ENCODE data around the gene GPS1. TPM values are rescaled to one million over a fixed set of nuclear protein-coding genes. Genes with fewer than 3 reads are reported as not detected.

Gene GPS1
- total RNA-seq, 1 experiment from 2014 or later = 295 TPM

GRCh38 chr17:82050152-82050760 lies 1.4 kb upstream of the GPS1 start:
- DNase-seq (ENCODE audit: low read depth, low spot score) = no peak
- in situ Hi-C loops (cut with HindIII; ENCODE audit: low pct_unique_long_range_greater_than_20kb, low sequenced_read_pairs) = loop anchor here (10.0 kb wide), 1 partner anchor 155 kb away; no protein-coding TSS in a partner anchor

- in situ Hi-C loops (cut with HindIII; ENCODE audit: low pct_unique_long_range_greater_than_20kb, low sequenced_read_pairs) = loop anchor here (10.0 kb wide), 1 partner anchor 154 kb away; no protein-coding TSS in a partner anchor
- DNase-seq (ENCODE audit: low read depth, low spot score) = no peak
Observed at GRCh38 chr17:82050761-82051641, 697 bp upstream of the GPS1 start.

DNA sequence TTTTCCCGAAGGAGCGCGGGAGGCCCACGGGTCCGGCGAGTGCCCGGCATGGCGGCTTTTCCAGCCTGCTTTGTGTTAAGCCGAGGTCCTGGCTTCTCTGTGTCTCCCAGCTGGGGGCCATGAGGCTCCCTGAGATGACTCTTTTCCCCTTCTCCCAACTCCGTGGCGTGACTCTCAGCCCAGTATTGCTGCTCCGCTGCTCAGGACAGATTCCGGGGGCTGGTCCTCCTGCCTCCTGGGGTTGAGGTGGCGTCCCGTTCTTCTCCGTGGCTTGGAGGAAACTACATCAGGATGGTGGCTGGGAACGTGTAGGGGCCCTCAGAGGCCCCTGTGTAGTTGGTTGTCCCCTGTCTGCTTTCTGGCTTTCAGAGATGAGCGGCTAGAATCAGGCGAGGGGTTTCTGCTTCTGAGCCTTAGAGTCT lies 951 bp downstream of the GPS1 start:
- no peak for DNase-seq (ENCODE audit: low read depth, low spot score)
- in situ Hi-C loops (cut with HindIII; ENCODE audit: low pct_unique_long_range_greater_than_20kb, low sequenced_read_pairs) = loop anchor here (10.0 kb wide), 1 partner anchor 152 kb away; no protein-coding TSS in a partner anchor

DNA sequence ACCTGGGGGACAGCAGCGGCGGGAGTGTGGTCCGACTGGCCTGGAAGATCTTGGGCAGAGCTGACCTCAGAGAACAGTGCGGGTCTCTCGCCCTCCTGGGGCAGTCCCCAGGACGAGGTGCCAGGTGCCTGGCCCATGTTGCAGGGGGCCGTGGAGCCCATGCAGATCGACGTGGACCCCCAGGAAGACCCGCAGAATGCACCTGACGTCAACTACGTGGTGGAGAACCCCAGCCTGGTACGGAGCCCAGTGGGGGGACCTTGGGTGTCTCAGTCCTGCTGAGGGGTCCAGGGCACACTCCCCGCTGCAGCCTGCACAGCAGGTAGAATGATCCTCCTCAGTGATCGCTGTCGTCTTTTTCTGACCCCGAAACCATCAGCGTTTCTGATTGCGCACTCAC lies 1.4 kb downstream of the GPS1 start:
- in situ Hi-C loops (cut with HindIII; ENCODE audit: low pct_unique_long_range_greater_than_20kb, low sequenced_read_pairs) = loop anchor here (10.0 kb wide), 1 partner anchor 152 kb away; no protein-coding TSS in a partner anchor
- no peak for DNase-seq (ENCODE audit: low read depth, low spot score)

- DNase-seq (ENCODE audit: low read depth, low spot score) = no peak
- in situ Hi-C loops (cut with HindIII; ENCODE audit: low pct_unique_long_range_greater_than_20kb, low sequenced_read_pairs) = loop anchor here (10.0 kb wide), 1 partner anchor 151 kb away; no protein-coding TSS in a partner anchor
Observed at GRCh38 chr17:82053556-82054263, 2.0 kb downstream of the GPS1 start.

- in situ Hi-C loops (cut with HindIII; ENCODE audit: low pct_unique_long_range_greater_than_20kb, low sequenced_read_pairs) = loop anchor here (10.0 kb wide), 1 partner anchor 150 kb away; no protein-coding TSS in a partner anchor
- DNase-seq (ENCODE audit: low read depth, low spot score) = no peak
Observed at GRCh38 chr17:82054351-82055022, 2.8 kb downstream of the GPS1 start.

GRCh38 chr17:82055023-82055964 lies 3.6 kb downstream of the GPS1 start:
- no peak for DNase-seq (ENCODE audit: low read depth, low spot score)
- in situ Hi-C loops (cut with HindIII; ENCODE audit: low pct_unique_long_range_greater_than_20kb, low sequenced_read_pairs) = loop anchor here (10.0 kb wide), 1 partner anchor 150 kb away; no protein-coding TSS in a partner anchor

GRCh38 chr17:82055965-82056728 lies 4.4 kb downstream of the GPS1 start:
- no peak for DNase-seq (ENCODE audit: low read depth, low spot score)
- in situ Hi-C loops (cut with HindIII; ENCODE audit: low pct_unique_long_range_greater_than_20kb, low sequenced_read_pairs) = loop anchor here (10.0 kb wide), 1 partner anchor 149 kb away; no protein-coding TSS in a partner anchor

DNA sequence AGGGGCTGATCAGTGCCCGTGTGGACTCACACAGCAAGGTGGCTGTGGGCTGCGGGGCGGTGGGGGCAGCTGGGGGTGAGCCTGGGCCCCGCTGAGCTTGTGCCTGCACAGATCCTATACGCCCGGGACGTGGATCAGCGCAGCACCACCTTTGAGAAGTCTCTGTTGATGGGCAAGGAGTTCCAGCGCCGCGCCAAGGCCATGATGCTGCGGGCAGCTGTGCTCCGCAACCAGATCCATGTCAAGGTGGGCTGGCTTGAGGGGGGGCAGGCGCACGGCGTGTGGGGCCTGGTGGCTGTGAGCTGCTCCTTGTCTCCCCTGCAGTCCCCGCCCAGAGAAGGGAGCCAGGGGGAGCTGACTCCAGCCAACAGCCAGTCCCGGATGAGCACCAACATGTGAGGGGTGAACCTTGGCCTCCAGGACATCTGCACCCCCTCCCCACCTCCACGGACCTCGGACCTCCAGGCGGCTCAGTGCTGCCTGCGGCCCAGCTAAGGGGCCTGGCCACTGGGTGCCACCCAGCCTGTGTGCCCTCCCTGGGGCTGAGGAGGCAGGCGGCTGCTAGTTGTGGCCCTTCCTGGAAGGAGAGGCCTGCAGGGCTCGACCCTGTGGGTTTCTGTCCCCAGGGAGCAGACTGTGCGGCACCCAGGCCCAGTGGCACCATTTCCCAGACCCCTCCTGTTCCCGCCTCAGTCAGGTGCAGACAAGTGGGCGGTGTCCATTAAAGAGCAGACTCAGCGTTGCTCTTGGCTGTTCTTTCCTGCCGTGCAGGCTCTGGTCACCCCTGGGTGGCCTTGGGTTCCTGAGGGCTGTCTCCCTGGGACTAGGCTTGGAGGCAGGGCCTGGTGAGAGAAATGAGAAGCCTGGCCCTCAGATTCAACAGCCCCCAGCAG lies 5.3 kb downstream of the GPS1 start:
- no peak for DNase-seq (ENCODE audit: low read depth, low spot score)
- in situ Hi-C loops (cut with HindIII; ENCODE audit: low pct_unique_long_range_greater_than_20kb, low sequenced_read_pairs) = loop anchor here (10.0 kb wide), 1 partner anchor 148 kb away; no protein-coding TSS in a partner anchor

DNA sequence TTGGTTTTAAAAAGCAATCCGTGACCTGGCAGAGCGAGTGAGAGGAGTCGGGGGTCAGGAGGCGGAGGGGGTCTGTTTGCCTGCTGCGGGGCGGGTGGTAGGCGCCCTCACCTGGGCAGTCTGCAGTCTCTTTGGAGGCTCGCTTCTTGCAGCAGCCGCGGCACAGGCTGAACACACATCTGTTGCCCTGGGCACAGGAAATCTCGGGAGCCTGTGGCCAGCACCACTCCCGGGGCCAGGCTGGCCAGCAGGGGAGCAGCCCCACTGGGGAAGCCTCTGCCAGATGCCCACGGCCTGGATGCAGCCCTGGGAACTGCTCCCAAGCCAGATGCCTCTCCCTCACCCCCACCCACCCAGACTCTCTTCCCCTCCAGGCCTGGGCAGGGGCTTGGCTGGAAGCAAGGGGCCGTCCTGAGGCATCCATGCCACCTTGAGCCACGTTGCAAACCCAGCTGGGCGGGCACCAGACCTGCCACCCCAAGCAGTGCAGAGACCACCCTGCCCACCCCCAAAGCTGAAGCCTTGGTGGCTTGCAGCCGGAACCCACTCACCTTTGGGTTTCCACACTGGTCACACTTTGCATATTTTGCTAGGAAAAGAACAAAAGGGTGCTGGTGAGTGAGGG lies 6.6 kb downstream of the GPS1 start:
- no peak for DNase-seq (ENCODE audit: low read depth, low spot score)
- in situ Hi-C loops (cut with HindIII; ENCODE audit: low pct_unique_long_range_greater_than_20kb, low sequenced_read_pairs) = loop anchor here (10.0 kb wide), 1 partner anchor 146 kb away; no protein-coding TSS in a partner anchor

DNA sequence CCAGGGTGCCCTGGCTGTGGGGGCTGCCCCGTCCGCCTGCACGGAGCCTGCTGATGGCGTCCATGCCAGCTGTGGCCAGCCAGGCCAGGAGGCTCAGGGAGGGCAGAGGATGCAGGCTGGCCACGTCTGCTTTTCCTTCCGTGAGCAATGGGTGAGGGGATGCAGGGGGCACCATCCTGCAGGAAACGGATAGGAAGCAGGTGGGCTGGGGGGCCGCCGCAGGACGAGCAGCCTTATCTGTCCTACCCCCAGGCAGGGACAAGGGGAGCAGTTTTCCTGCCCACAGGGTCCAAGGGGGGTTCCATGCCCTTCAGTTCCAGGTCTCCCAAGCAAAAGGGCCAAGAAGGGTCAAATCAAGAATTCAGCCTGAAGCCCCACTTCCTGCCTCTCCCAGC lies 7.2 kb downstream of the GPS1 start:
- in situ Hi-C loops (cut with HindIII; ENCODE audit: low pct_unique_long_range_greater_than_20kb, low sequenced_read_pairs) = loop anchor here (10.0 kb wide), 1 partner anchor 146 kb away; no protein-coding TSS in a partner anchor
- DNase-seq (ENCODE audit: low read depth, low spot score) = no peak

- DNase-seq (ENCODE audit: low read depth, low spot score) = no peak
Observed at GRCh38 chr17:82059272-82060000, 7.7 kb downstream of the GPS1 start.

GRCh38 chr17:82060001-82060380 lies 8.3 kb downstream of the GPS1 start:
- no peak for DNase-seq (ENCODE audit: low read depth, low spot score)

More at GRCh38 chr17:82059272-82060000, 7.7 kb downstream of the GPS1 start:
- in situ Hi-C loops (cut with HindIII; ENCODE audit: low pct_unique_long_range_greater_than_20kb, low sequenced_read_pairs) = loop anchor here (10.0 kb wide), 1 partner anchor 145 kb away; no protein-coding TSS in a partner anchor

DNA sequence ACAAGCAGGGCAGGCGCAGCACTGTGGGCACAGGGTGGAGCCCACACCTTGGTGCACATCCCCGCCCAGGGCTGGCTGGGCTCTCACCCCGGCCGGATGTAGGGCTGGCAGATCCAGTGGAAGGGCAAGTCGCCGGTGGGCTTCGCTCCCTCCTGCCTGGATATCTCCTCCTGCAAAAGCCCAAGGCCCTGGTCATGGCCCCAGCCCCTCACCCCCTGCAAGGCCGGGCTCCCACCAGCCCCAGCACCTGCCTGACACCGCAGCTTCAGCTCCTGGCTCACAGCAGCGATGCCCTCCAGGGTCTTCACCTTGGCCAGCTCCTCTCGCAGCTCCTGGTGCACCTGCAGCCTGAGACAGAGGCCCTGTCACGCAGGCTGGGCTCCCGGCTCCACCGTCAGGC lies 8.9 kb downstream of the GPS1 start:
- no peak for DNase-seq (ENCODE audit: low read depth, low spot score)
- in situ Hi-C loops (cut with HindIII; ENCODE audit: low pct_unique_long_range_greater_than_20kb, low sequenced_read_pairs) = no loop called here

More at GRCh38 chr17:82060001-82060380, 8.3 kb downstream of the GPS1 start:
- in situ Hi-C loops (cut with HindIII; ENCODE audit: low pct_unique_long_range_greater_than_20kb, low sequenced_read_pairs) = no loop called here
